CD1c-positive myeloid dendritic cell (primary cell): ENCODE results near the gene RPTOR.

ENCODE experiments used
- DNase-seq: peaks from one replicate; pipeline ENCODE4 v3.0.0-alpha.2; 2016; ENCODE audit errors: extremely low spot score

The RPTOR gene

GRCh38 chr17:80664217-80664790, 119.7 kb downstream of the RPTOR start:
- DNase-seq = no peak

- no peak for DNase-seq
Measured at GRCh38 chr17:80665792-80666191, 121.2 kb downstream of the RPTOR start.

GRCh38 chr17:80666867-80667266, 122.2 kb downstream of the RPTOR start:
- DNase-seq = no peak

GRCh38 chr17:80667462-80668277, 123.0 kb downstream of the RPTOR start:
- no peak for DNase-seq

GRCh38 chr17:80668375-80669148, 123.9 kb downstream of the RPTOR start:
- no peak for DNase-seq

- DNase-seq = no peak
Measured at GRCh38 chr17:80671039-80671824, 126.6 kb downstream of the RPTOR start.

- DNase-seq = no peak
Measured at GRCh38 chr17:80671825-80672110, 127.1 kb downstream of the RPTOR start.

GRCh38 chr17:80673152-80673920, 128.7 kb downstream of the RPTOR start:
- DNase-seq = no peak

- DNase-seq = no peak
Measured at GRCh38 chr17:80675438-80676095, 130.9 kb downstream of the RPTOR start.

GRCh38 chr17:80676096-80676466, 131.4 kb downstream of the RPTOR start:
- no peak for DNase-seq

GRCh38 chr17:80676564-80676963, 131.9 kb downstream of the RPTOR start:
- no peak for DNase-seq

GRCh38 chr17:80677214-80677756, 132.6 kb downstream of the RPTOR start:
- DNase-seq = no peak

GRCh38 chr17:80679816-80680215, 135.2 kb downstream of the RPTOR start:
- no peak for DNase-seq

GRCh38 chr17:80681215-80681614, 136.6 kb downstream of the RPTOR start:
- DNase-seq = no peak

GRCh38 chr17:80682372-80682771, 137.7 kb downstream of the RPTOR start:
- no peak for DNase-seq

- no peak for DNase-seq
Measured at GRCh38 chr17:80683625-80684104, 139.0 kb downstream of the RPTOR start.

- no peak for DNase-seq
Measured at GRCh38 chr17:80687839-80688238, 143.2 kb downstream of the RPTOR start.

- DNase-seq = no peak
Measured at GRCh38 chr17:80689129-80689619, 144.5 kb downstream of the RPTOR start.

- DNase-seq = no peak
Measured at GRCh38 chr17:80691784-80692183, 147.1 kb downstream of the RPTOR start.

- DNase-seq = no peak
Measured at GRCh38 chr17:80692931-80693467, 148.4 kb downstream of the RPTOR start.
